ENCODE measurements around the gene PRSS21.

DNA sequence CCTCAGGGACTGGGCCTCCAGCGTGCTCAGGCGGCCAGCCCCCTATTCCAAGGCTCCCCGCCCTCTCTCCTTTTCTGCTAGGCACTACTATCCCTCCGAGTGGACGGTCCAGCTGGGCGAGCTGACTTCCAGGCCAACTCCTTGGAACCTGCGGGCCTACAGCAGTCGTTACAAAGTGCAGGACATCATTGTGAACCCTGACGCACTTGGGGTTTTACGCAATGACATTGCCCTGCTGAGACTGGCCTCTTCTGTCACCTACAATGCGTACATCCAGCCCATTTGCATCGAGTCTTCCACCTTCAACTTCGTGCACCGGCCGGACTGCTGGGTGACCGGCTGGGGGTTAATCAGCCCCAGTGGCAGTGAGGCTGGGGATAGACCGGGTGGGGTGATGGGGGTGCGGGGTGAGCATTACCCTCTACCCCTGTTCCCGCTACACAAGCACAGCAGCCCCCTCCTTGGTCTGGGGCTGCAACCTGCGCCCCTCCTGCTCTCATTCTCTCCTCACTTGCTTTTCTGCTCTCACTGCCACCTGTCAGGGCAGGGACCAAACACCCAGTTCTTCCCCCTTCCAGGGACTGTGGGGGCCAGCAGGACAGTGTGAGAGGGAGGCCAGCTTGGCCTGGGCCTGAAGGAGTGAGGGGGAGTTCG lies 17.7 kb upstream of the PRSS21 start:
- TF ChIP-seq, protein P1, sequence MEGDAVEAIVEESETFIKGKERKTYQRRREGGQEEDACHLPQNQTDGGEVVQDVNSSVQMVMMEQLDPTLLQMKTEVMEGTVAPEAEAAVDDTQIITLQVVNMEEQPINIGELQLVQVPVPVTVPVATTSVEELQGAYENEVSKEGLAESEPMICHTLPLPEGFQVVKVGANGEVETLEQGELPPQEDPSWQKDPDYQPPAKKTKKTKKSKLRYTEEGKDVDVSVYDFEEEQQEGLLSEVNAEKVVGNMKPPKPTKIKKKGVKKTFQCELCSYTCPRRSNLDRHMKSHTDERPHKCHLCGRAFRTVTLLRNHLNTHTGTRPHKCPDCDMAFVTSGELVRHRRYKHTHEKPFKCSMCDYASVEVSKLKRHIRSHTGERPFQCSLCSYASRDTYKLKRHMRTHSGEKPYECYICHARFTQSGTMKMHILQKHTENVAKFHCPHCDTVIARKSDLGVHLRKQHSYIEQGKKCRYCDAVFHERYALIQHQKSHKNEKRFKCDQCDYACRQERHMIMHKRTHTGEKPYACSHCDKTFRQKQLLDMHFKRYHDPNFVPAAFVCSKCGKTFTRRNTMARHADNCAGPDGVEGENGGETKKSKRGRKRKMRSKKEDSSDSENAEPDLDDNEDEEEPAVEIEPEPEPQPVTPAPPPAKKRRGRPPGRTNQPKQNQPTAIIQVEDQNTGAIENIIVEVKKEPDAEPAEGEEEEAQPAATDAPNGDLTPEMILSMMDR (IDR thresholded peaks at IDR 0.05; ENCODE audit: low read depth, low read length) = no peak
- no peak for TF ChIP-seq EZH2phosphoT487 (IDR thresholded peaks at IDR 0.05; ENCODE audit: low read depth)
